GM19035 (cell line): ENCODE data around the gene SLC22A5.
A peak's percentile ranks its signal among the peaks of the same experiment; 100 is the strongest.

Source experiments
- ATAC-seq: cut with Tn5 transposase; IDR thresholded peaks from one replicate; pipeline ENCODE4 v1.9.1; 2021; ENCODE audit not compliant: unreplicated experiment

The SLC22A5 gene

GRCh38 chr5:132369474-132370180, at the start of gene SLC22A5:
TSS of gene SLC22A5 (plus strand) at chr5:132369710. CDS start at chr5:132369973, 263 bp downstream.
- ATAC-seq: peak; percentile 86

- ATAC-seq: no peak
Measured at GRCh38 chr5:132319975-132320374, 49.5 kb upstream of the SLC22A5 start.

- ATAC-seq: no peak
Measured at GRCh38 chr5:132321109-132321721, 48.3 kb upstream of the SLC22A5 start.

GRCh38 chr5:132322266-132322665, 47.2 kb upstream of the SLC22A5 start:
- ATAC-seq: no peak

GRCh38 chr5:132323202-132323601, 46.3 kb upstream of the SLC22A5 start:
- ATAC-seq: no peak

- ATAC-seq: no peak
Measured at GRCh38 chr5:132325691-132326090, 43.8 kb upstream of the SLC22A5 start.

- ATAC-seq: no peak
Measured at GRCh38 chr5:132327252-132327955, 42.1 kb upstream of the SLC22A5 start.

GRCh38 chr5:132334812-132335211, 34.7 kb upstream of the SLC22A5 start:
- ATAC-seq: no peak

GRCh38 chr5:132335402-132335801, 34.1 kb upstream of the SLC22A5 start:
- ATAC-seq: no peak

- no peak for ATAC-seq
Measured at GRCh38 chr5:132339502-132339901, 30.0 kb upstream of the SLC22A5 start.

GRCh38 chr5:132342291-132343180, 27.0 kb upstream of the SLC22A5 start:
- no peak for ATAC-seq

- no peak for ATAC-seq
Measured at GRCh38 chr5:132344775-132345514, 24.6 kb upstream of the SLC22A5 start.

- ATAC-seq: no peak
Measured at GRCh38 chr5:132353486-132353995, 16.0 kb upstream of the SLC22A5 start.

- no peak for ATAC-seq
Measured at GRCh38 chr5:132354381-132355139, 14.9 kb upstream of the SLC22A5 start.

- ATAC-seq: no peak
Measured at GRCh38 chr5:132355140-132355765, 14.3 kb upstream of the SLC22A5 start.

- no peak for ATAC-seq
Measured at GRCh38 chr5:132358775-132359174, 10.7 kb upstream of the SLC22A5 start.

- no peak for ATAC-seq
Measured at GRCh38 chr5:132362086-132362485, 7.4 kb upstream of the SLC22A5 start.

GRCh38 chr5:132363431-132364112, 5.9 kb upstream of the SLC22A5 start:
- no peak for ATAC-seq
